Mesenteric fat pad (tissue), 1 donor: ENCODE measurements around the gene LSAMP. TPM values are rescaled to one million over a fixed set of nuclear protein-coding genes. Genes with fewer than 3 reads are reported as not detected.
A peak's percentile ranks its signal among the peaks of the same experiment; 100 is the strongest.

Source experiments
- DNase-seq: peaks from one replicate; pipeline ENCODE4 v3.0.0-alpha.2; 2020; ENCODE audit warnings: low spot score
- total RNA-seq: library from RNA; stranded (reverse); fragmentation: NEBNext Ultra II Directional; extraction: Animal tissue kit (Norgen Biotek cat#: 25700); gene quantifications from one replicate; pipeline ENCODE4 v1.2.1, GENCODE V29; 2021
- donor health status: DM: yes; HTN: yes; CAD: no.

LSAMP gene
- total RNA-seq, 1 donor from 2014 or later = 1.7 TPM

- no peak for DNase-seq
Observed at GRCh38 chr3:116432795-116433194, 12.5 kb downstream of the LSAMP start.

DNA sequence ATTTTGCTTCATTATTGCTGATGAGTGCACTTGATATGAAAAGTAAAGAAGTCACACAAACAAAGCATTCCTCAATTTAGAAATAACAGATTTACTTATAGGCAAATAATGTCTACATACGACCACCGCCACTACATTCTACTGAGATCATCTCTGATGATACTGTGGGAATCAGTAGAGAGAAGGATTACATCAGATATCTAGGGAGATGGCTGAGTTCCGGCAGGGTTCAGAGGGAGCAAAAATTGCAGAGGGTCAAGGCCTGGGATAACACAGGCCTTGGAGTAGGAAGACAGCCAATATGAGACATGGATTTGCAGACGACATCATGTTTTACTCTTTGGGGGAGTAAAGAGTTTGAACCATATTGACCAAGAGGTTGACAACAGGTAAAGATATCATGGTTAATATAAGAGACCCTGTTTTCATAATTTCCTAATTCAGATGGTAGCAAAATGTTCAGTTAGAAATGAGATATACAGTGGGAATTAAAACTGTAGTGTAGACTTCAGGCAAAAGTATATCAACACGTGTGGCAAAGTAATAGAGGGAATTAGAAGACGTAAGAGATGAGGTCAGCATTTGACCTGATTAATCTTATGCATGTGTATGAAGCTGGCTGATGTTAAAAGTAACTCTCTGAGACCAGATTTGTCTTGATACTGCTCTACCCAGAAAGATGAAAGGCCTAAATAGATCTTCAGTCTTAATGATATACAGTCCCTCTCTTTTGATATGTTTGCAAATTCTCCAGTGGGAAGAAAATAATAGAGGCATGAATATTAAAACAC lies 15.6 kb downstream of the LSAMP start:
- DNase-seq = no peak

DNA sequence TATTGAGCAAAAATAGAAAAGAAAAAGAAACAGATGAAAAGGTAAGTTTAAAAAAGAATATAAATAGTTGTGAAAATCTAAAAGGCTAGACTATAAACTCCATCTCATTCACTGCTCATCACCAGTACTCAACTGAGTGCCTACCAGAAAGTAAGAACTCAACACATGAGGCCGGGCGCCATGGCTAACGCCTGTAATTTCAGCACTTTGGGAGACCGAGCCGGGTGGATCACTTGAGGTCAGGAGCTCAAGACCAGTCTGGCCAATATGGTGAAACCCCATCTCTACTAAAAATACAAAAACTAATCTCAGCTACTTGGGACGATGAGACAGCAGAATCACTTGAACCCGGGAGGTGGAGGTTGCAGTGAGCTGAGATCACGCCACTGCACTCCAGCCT lies 19.3 kb downstream of the LSAMP start:
- DNase-seq = no peak

DNA sequence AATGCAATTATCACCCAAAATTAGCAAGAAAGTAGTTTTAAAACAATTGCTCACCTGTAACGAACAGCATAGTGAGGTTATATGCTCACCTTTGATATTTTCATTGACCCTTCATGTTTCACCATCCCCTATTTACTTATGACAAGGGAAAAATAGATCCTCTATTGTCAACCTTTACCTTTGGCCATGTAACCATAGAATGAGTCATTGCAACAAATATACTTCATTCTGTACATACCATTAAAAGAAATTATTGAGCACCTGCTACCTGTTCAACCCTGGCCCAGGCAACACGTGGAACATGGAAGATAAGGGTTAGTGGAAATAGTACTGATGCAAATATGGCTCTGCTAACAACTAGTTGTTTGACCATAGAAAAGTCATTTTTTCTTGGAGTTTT lies 20.2 kb downstream of the LSAMP start:
- DNase-seq = no peak

DNA sequence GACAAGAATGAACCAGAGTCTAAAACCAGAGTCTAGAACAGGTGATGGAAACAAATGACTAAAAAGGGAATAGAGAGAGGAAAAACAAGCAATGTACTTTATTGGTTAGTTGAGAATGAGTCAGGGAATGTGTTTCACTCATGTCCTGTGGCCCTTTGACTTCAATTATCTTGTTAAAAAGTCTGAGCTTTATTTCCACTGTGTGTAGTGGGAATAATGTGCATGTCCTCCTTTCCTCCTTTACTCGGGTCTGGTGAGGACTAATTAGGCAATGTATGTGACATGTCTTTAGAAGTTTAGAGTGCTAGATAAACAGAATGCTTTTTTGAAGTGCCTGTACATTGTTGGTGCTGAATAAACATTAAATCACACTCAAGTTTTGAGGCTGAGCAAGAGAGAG lies 21.3 kb downstream of the LSAMP start:
- no peak for DNase-seq

DNA sequence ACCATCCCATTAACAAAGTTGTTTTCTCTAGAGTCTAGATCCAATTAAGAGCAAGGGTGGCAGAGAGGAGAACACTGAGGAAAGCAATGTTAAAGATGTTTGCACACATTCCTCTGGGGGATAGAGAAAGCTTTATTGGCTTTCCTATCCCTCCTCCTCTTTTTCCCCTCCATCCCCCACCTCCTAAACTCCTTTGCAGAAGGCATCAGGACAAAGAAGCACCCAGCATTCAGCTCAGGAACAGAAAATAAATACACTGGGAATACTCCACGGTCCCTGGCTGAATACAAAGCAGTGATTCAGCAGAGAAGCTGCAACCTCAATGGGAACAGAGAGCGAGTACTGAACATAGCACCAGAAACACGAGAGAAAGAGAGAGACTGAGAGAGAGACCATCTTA lies 21.9 kb downstream of the LSAMP start:
- no peak for DNase-seq

- DNase-seq = no peak
Observed at GRCh38 chr3:116417151-116417550, 28.1 kb downstream of the LSAMP start.

DNA sequence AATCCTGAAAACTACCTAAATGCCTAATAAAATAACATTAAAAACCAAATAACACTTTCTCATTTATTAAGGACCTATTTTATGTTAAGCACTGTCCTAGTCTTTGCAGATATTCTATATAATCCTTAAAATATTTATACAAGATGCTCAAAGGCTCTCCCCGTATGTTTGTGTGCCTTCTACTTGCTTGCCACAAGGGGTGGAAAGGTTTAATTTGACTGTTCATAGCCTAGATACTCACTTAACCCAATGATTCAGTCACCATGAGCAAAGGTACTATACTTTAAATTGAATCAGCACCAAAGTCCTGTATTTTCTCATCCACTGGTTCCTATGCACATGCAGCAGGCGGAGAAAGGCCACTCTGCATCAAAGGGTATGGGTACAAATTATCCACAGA lies 32.0 kb downstream of the LSAMP start:
- no peak for DNase-seq

DNA sequence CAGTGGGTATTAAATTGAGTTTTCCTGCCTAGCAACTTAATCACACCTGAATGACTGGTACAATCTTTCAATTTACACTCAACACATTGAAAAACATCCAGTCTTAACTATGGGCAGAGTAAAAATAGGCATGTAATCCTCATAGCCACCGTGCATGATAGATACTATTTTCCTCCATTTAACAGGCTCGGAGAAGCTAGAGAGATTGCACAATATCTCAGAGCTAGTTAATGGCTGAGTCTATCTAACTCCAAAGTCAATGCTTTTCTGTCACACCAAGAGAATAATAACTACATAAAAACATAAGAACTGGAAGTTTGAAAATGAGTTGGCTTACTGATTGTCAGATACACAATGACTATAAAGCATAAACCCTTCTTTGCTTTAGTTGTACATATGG lies 36.8 kb downstream of the LSAMP start:
- no peak for DNase-seq

DNA sequence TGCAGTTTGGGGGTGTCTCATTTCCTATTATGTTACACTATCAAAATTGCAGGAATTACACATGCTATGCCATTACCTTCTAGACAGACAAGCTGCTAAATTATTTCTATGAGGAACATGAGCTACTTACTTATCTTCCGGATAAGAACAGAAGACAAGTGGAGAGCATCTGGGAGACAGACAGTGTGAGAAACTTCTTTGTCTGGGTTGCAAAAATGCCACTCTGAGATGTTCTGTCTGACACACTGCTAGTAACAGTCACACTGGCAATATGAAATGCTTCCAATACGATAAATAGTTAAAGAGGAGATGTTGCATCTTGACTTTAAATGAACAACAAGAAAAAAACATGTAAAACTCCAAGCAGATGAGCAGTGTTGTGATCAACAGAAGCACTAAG lies 40.1 kb downstream of the LSAMP start:
- no peak for DNase-seq

DNA sequence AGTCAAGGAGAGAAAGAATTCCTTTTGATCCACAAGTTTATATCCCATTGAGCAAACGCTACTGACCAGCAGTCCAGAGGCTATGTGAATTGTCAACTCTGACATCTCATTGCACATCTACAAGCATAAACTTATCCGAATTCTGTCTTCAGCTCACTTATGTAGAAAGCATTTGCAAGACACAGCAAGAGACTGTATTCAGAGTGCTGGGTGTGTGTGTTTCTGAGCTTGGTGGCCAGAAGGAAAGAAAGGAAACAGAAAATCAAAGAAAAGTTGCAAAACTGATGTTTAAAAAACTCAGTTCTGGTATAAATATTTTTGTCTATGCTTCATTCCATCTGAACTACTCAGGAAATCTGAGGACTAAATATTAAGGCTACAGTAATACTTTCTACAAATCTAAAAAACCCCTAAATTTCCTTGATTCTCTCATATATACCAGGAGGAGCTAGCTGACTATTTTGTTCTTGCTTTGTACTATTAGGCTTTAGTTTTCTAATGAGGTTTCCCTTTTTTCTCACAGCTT lies 45.5 kb downstream of the LSAMP start:
- DNase-seq = no peak

DNA sequence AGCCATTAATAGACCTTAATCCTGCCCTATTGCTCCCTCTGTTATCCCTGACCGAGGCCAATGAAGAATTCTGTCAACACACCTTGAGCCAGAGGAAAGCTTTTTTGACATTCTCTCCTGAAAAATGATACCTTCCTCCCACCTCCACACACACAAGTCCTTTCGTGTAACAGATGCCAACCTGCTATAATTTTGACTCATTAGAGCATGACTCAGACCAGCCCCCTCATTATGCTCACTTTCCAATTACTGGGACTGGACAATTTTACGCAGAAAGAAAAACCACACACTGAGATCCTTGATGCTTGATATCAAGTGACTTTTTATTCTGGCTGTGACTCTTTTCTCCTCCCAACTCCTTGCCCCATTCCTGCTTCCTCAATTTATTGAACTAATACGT lies 50.9 kb downstream of the LSAMP start:
- no peak for DNase-seq

GRCh38 chr3:116393199-116393598 lies 52.1 kb downstream of the LSAMP start:
- DNase-seq = peak; percentile 65

- peak; percentile 81 for DNase-seq
Observed at GRCh38 chr3:116392291-116392690, 53.0 kb downstream of the LSAMP start.

DNA sequence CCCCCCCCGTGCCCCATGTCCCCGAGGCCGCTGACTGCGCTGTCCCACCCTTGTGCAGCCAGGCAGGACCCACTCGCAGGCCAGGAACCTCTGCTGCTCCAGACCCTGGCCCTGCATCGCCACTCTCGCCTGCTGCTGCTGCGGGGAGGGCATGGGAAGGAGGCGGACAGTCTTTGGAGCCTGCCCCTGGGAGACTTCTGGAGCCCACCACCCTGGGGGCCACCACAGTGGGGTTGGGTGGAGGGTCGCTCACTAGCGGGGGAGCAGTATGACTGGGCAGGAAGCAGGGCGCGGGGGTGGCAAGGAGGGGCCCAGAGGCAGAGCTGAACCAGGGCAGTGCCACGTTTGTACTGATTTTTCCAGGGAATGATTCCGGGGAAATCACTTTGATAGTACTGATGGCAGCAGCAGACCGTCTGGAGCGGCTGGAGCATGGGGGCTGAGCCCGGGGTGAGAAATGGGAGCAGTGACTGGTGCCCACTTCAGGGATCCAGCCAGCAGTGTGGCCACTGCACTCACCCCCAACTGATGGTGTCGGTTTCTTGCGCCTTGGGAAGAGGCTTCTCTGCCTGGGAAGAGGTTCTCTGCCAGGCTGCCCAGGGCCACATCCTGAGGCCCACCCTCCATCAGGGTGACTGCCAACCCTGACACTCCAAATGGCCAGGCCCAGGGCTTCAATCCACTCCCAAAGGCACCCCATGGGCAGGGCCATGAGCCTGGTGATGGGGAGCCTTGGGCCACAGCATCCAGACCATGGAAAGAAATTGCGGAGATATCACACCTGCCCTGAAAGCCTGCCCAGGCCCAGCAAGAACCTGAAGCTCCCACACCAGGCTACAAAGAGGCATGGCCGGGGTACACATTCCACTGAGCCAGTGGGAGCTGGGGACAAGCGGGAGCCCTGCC lies 53.7 kb downstream of the LSAMP start:
- peak; percentile 73 for DNase-seq

GRCh38 chr3:116390318-116390717 lies 55.0 kb downstream of the LSAMP start:
- no peak for DNase-seq

- no peak for DNase-seq
Observed at GRCh38 chr3:116388867-116389385, 56.4 kb downstream of the LSAMP start.

- DNase-seq = no peak
Observed at GRCh38 chr3:116386168-116386567, 59.1 kb downstream of the LSAMP start.

DNA sequence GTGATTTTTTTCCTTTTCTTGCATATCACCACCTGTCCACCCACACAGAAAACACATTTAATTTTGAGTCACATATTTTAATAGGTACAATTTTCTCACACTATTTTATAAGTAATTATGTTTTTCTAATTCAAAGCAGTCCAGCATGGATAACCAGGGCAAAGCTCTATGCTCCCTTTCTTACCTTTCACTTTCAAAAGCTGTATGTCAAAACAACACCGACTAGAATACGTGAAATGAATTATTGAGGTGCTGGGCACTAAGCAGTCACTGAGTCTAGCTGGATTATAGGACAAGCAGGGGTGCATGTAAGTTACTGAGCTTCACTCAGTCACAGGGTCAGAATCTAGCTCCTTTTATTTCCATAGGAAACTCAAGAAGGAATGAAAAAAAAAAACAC lies 60.6 kb downstream of the LSAMP start:
- no peak for DNase-seq

GRCh38 chr3:116378077-116378476 lies 67.2 kb downstream of the LSAMP start:
- DNase-seq = no peak

DNA sequence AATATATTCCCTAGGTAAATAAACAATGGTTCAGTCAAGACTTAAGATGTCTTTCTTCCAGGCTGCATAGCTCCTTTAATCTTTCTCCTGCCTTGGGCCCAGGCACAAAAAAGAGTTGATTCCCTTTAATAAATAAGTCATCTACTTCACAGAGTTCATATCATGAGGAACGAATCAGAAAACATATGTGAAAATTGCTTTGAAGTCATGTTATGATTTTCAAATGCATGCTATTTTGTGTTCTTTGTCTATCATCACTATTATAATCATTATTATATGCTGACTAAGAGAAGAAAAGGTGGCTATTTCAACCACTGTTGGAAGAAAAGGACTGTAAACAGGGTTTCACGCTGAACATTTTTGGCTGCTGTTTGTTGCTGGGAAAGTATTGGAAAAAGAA lies 70.4 kb downstream of the LSAMP start:
- no peak for DNase-seq
